ENCODE measurements around the gene ABHD12B. TPM values are rescaled to one million over a fixed set of nuclear protein-coding genes. Genes with fewer than 3 reads are reported as not detected.

ABHD12B gene
- not detected in 2 replicates for total RNA-seq

DNA sequence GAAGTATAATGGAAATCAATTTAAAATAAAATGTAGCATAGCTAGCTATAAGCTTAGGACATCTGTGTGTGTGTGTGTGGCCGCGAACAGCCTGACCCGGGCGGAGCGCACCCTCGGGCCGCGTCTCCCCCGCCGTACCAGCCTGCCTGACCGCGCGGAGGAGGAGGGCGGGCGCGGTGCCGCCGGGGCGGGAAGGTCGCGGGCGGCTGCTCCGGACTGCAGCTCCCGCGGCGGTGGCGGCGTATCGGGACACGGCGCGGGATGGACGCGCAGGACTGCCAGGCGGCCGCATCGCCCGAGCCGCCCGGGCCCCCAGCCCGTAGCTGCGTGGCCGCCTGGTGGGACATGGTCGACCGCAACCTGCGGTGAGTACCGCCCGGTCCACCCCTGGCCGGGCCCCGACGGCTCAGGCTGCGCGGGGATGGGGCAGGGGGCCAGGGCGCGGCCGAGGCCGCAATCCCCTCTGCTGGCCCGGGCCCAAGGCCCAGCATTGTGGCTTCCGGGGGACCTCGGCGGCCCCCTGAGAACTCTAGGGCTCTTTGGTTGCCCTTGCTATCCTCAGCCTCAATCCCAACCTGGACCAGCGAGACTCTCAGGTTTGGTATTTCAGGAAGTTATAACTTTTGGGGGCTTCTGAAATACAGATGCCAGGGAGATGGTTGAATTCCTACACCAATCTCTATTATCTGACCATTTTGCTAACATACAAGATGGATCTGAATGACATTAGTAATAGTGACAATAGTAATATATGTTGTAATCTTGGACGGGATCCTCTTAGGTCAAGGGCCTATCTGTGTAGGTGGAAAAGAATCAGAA lies at the start of gene ABHD12B:
ABHD12B (plus strand) TSS at position 140 of the 819 bp plus-strand sequence; CDS start at position 262, 122 bp downstream.

GRCh38 chr14:50830932-50831725 lies 40.7 kb upstream of the ABHD12B start, which contains the start of gene NIN:
Gene NIN (minus strand): TSS chr14:50831162. CDS start chr14:50822056, 9,106 bp downstream.

DNA sequence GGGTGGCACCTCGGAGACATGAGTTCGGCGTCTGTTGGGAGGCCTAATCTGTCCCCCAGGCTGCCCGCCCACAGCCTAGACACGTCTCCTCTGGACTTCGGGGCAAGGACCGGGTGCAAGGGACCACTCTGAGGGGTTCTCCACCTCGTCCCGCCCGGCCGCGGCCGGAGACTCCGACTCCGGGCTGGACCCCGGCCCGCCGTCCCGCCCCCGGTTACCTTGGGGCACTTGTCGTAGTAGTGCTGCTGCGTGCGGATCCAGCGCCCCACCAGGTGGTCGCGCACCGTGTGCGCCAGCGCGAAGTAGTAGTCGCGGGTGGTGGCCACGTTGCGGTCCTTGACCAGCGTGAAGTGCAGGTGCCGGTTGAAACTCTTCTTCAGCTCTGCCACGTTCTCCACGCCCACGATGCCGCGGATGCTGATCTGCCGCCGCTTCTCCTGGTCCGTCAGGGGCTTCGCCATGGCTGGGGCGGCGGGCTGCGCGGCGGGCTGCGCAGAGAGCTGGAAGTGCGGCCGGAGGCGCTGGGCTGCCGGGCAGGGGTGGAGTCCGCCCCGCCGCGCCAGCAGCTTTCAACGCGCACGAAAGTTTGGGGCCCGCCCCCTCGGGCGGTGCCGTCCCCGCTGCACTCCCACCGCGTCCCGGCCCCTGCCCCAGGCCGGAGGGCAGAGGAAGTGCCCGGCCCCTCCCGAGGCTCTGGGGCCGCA lies 72.2 kb downstream of the ABHD12B start, which contains the start of gene PYGL:
PYGL (minus strand) TSS at position 541 of the 704 bp plus-strand sequence; CDS start at position 461, 80 bp downstream.

Other genes starting within 250 kb of the ABHD12B start
- gene SAV1, start 203.7 kb upstream of the ABHD12B start, total RNA-seq, result 15.1 and 29.9 TPM in 2 replicates
- gene NIN, start 40.9 kb upstream of the ABHD12B start, total RNA-seq, result 17.6 TPM in 2 replicates
- gene PYGL, start 72.4 kb downstream of the ABHD12B start, total RNA-seq, result 265 and 315 TPM in 2 replicates
- gene TRIM9, start 223.1 kb downstream of the ABHD12B start, total RNA-seq, result 0.16 and 0.30 TPM in 2 replicates

Measured in hair follicular keratinocyte (primary cell).